Measurements from ENCODE around the gene CLEC3B. TPM values are rescaled to one million over a fixed set of nuclear protein-coding genes. Genes with fewer than 3 reads are reported as not detected.
"Not testable (repeated sequence)": the region's sequence is repeated elsewhere in the genome, so short reads cannot be mapped to it uniquely, and the experiment has no call there.

CLEC3B gene
- polyA plus RNA-seq, 1 donor from 2014 or later = not detected

DNA sequence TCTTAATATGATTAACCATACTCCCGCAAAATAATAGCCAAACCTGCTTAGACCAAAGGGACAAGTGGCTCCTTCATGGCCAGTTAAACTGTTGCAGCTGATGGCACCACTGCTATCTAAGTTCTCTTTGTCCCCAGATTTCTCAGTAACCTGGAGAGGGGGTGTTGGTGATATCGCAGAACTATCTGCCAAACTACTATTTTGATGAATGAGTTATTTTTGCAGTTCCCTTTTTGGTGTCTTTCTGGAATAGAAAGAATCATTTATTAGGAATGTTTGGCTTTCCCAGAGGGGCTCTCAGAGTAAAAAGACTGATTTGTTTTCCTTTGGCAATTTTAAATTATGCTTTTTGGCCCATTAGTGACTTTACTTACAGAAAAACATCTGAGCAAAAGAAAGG, 33.0 kb downstream of the CLEC3B start:
- H3K36me3 Mint-ChIP-seq = no peaks in the 10 kb centered on the region

DNA sequence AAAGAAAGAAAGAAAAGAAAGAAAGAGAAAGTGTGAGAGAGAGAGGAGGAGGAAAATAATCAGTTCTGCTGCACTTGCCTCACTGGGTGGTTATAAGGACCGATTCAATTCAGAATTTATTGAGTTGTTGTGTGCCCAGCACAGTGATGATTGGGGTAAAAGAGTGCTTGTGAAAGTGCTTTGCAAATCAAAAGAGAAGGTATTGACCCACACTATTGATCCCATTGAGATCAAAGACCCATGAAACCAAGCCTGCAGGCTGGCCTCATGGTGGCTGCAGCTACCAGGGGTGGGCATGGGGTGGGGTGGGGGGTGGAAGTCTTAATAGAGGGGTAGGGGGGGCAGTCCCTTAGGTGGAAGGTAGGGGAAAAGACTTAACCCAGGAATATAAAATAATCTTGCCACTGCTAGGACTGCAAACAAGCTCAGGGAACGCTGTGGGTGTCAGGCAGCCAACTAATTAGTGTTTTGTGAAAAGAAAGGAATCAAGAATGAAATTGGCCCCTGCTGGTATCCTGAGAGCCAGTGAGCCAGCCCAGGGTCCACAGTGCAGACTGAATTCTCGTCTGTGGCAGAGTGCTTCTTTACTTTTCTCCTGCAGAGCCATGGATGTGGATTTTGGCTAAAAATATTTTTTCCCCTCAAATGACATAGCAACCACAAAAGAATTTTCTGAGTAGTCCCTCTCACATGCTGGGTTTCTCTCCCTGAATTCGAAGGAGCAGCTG, 34.2 kb downstream of the CLEC3B start:
- peaks cover 0 to 7% (median 5%) of the 10 kb centered on the region in 3 donors for H3K4me1 Mint-ChIP-seq
- no peaks in the 10 kb centered on the region for H3K9me3 Mint-ChIP-seq
- H3K27me3 Mint-ChIP-seq = peaks cover 14% of the 10 kb centered on the region
- H3K27ac Mint-ChIP-seq = no peak overlapping the region
- no peak overlapping the region for H3K4me3 Mint-ChIP-seq
- H3K36me3 Mint-ChIP-seq = no peaks in the 10 kb centered on the region

More for the DNA sequence above, 33.0 kb downstream of the CLEC3B start:
- H3K9me3 Mint-ChIP-seq = no peaks in the 10 kb centered on the region
- H3K4me1 Mint-ChIP-seq = peaks cover 0 to 5% (median 0%) of the 10 kb centered on the region in 3 donors
- H3K27ac Mint-ChIP-seq = no peak overlapping the region
- no peak overlapping the region for H3K4me3 Mint-ChIP-seq
- peaks cover 8% of the 10 kb centered on the region for H3K27me3 Mint-ChIP-seq

DNA sequence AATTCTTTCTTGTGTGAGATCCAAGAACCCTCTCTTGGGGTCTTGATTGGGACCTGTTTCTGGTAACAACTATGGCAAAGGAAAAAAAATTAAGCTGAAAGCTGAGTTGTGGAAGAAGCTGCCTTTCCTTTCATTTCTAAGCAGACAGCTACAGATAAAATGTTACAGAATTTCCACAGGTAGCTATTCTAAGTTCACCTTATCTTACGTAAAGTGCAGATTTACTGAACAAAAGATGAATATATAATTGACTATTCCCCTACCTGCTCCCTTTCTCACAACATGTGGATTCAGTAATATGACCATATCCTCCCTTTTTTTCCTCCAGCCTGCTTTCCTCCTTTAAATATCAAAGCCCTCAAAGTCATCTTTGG, 36.6 kb downstream of the CLEC3B start:
- Mint-ChIP-seq H3K4me3 (no peak overlapping the region), H3K9me3 (no peaks in the 10 kb centered on the region), H3K36me3 (peaks cover 2% of the 10 kb centered on the region), H3K4me1 (peaks cover 0 to 7% (median 6%) of the 10 kb centered on the region in 3 donors), H3K27ac (peak overlapping the region in 1 of 3 donors; percentile 65), H3K27me3 (peaks cover 18% of the 10 kb centered on the region)

DNA sequence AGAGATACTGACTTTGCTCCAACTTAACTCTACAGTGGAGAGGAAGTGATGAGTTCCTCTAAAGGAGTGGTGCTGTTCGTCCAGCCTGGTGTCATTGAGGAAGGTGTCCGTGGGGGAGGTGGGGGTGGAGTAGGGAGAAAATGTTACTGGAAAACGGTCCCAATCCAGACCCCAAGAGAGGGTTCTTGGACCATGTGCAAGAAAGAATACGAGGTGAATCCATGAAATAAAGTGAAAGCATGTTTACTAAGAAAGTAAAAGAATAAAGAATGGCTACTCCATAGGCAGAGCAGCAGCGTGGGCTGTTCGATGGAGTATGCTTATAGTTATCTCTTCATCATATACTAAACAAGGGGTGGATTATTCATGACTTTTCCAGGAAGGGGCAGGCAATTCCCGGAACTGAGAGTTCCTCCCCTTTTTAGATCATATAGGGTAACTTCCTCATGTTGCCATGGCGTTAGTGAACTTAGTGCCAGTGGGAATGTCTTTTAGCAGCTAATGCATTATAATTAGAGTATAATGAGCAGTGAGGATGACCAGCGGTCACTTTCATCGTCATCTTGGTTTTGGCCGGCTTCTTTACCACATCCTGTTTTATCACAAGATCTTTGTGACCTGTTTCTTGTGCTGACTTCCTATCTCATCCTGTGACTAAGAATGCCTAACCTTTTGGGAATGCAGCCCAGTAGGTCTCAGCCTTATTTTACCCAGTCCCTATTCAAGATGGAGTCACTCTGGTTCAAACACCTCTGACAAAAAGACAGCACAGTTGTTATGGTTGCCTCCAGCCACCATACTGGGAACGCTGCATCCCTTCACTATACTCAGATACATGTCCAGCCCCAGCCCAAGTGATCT, 38.6 kb downstream of the CLEC3B start:
- Mint-ChIP-seq H3K27ac (peak overlapping the region in 1 of 3 donors; percentile 21), H3K4me1 (peaks cover 0 to 7% (median 6%) of the 10 kb centered on the region in 3 donors), H3K4me3 (no peak overlapping the region), H3K27me3 (peaks cover 13% of the 10 kb centered on the region), H3K9me3 (no peaks in the 10 kb centered on the region), H3K36me3 (peaks cover 2% of the 10 kb centered on the region)

DNA sequence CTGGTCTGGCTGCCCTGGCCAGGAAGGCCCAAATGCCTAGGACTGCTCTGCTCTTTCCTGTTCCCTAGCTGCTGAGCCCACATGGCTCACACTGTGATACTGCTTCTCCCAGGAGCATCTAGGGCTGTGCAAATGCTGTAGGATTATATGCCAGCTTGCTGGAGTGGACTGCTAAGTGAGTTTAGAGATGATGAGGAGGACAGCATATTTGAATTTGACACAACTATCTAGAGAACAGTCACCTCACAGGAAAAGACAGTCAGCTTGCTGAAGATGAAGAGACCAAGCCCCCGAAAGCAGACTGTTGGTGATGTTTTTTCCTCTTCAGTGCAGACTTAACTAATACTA, 39.2 kb downstream of the CLEC3B start:
- no peak overlapping the region for H3K4me3 Mint-ChIP-seq
- peaks cover 2% of the 10 kb centered on the region for H3K36me3 Mint-ChIP-seq
- peaks cover 0 to 7% (median 4%) of the 10 kb centered on the region in 3 donors for H3K4me1 Mint-ChIP-seq
- H3K27ac Mint-ChIP-seq = no peak overlapping the region
- peaks cover 13% of the 10 kb centered on the region for H3K27me3 Mint-ChIP-seq
- no peaks in the 10 kb centered on the region for H3K9me3 Mint-ChIP-seq

DNA sequence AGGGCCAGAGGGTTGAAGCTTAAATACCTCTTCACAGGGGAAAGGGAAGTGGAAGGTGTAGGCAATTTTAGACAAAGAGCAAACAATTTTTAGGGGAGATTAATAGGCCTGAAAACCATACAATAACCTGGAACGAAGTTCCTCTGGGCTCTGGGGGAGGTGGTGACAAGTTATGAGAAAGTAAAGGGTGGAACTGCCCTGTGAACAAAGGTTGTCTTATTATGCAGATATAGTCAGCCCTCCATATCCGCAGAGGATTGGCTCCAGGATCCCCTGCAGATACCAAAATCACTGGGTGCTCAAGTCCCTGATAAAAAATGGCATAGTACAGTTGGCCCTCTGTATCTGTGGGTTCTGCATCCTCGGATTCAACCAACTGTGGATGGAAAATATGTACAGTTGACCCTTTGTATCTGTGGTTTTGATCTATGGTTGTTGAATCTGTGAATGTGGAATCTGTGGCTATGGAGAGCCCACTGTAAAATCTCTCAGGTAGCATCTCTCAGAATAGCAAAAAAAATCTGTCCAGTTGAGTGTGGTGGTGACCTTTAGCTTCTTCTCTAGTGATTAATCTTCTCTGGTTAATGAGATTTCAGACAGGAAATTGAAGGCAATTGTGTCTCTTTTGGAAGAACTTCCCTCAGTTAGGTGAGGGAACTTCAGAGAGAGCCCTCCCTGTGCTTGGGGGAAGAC, 40.2 kb downstream of the CLEC3B start:
- Mint-ChIP-seq H3K9me3 (no peaks in the 10 kb centered on the region), H3K36me3 (peaks cover 2% of the 10 kb centered on the region), H3K27ac (no peak overlapping the region), H3K4me1 (peaks cover 0 to 7% (median 4%) of the 10 kb centered on the region in 3 donors), H3K4me3 (no peak overlapping the region), H3K27me3 (peaks cover 13% of the 10 kb centered on the region)

DNA sequence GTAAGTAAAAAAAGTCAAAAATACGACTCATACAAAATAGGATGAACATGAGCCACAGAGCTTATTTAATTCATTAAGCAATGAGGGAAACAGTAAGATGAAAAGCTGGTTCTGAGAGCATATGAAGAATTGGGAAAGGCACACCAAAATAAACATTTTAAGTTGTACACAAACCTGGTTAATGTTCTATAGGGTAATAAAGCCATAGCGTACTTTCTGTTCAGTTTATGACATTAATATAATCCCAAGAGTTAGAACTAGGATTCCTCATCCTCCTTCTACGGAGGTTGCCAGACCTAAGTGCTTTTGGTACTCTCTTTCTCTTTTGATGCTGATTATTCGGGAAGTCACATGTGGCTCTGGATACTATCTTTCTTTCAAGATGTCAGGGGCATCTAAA, 41.4 kb downstream of the CLEC3B start:
- Mint-ChIP-seq H3K4me1 (peaks cover 0 to 7% (median 2%) of the 10 kb centered on the region in 3 donors), H3K4me3 (no peak overlapping the region), H3K9me3 (no peaks in the 10 kb centered on the region), H3K27ac (no peak overlapping the region), H3K36me3 (peaks cover 2% of the 10 kb centered on the region), H3K27me3 (peaks cover 11% of the 10 kb centered on the region)

DNA sequence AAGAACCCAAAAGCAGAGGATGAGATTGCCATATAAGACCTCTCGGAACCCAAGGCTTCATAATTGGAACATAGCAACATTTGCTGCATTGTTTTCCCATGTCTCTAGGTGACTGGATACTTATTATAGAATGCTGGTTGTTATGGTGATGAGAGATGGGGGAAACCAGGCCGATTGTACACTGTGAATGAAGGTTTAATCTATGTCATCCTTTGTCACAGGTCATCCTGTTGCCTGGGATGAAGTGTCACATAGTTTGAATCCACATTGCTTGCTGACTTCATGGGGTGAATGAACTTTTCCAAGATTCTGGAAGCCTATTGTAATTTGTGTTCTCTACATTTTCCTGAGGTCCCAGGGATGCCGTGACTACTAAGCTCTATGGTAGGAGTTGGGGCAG, 41.8 kb downstream of the CLEC3B start:
- H3K27ac Mint-ChIP-seq = no peak overlapping the region
- H3K27me3 Mint-ChIP-seq = peaks cover 13% of the 10 kb centered on the region
- no peak overlapping the region for H3K4me3 Mint-ChIP-seq
- H3K4me1 Mint-ChIP-seq = peaks cover 0 to 7% (median 2%) of the 10 kb centered on the region in 3 donors
- peaks cover 4% of the 10 kb centered on the region for H3K36me3 Mint-ChIP-seq
- H3K9me3 Mint-ChIP-seq = no peaks in the 10 kb centered on the region

DNA sequence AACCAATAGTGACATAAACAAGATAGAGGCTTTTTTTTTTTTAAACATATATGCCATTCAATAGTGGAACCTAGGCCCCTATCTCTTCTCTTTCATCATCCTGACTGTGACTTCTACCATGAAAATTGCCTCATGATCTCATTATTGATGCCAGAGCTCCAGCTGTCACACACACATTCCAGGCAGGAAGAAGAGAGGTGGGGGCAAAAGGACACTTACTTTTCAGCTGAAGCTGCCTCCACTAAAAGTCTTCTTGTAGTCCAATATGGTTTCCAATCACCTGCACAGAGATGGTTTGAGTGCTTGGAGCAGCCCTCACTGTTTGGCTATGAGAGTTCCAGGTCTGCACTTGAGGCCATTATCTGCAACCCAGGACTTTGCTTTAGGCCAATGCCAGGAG, 45.0 kb downstream of the CLEC3B start:
- Mint-ChIP-seq H3K27ac (no peak overlapping the region), H3K27me3 (peaks cover 10% of the 10 kb centered on the region), H3K4me1 (peaks cover 0 to 2% (median 0%) of the 10 kb centered on the region in 3 donors), H3K36me3 (peaks cover 2% of the 10 kb centered on the region), H3K9me3 (no peaks in the 10 kb centered on the region), H3K4me3 (no peak overlapping the region)

DNA sequence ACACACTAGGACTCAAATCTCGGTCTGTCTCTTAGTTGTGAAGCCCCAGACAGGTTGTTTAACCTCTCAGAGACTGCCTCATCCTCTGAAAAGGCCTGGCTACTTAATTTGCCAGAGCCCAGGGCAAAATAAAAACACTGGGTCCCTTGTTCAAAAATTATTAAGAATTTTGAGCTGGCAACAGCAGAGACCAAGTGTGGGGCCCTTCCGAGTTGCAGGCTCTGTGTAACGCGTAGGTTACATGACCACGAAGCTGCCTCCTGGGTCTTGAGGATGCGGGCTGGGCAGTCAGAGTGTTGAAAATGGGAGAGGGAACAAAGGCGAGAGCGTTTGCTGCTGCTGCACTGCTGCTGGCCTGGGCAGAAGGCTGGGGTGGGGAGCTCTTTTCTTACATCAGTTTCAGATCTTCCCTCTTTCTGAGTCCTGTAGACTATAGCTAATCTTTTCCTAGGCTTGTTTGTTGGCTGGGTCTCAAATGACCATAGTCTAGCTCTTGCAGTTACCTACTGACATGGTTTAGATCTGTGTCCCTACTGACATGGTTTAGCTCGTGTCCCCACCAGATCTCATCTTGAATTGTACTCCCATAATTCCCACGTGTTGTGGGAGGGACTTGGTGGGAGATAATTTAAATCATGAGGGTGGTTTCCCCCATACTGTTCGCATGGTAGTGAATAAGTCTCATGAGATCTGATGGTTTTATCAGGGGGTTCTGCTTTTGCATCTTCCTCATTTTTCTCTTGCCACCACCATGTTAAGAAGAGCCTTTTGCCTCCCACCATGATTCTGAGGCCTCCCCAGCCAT, 49.9 kb downstream of the CLEC3B start:
- no peak overlapping the region for H3K4me3 Mint-ChIP-seq
- H3K36me3 Mint-ChIP-seq = peaks cover 2% of the 10 kb centered on the region
- H3K9me3 Mint-ChIP-seq = no peaks in the 10 kb centered on the region
- H3K4me1 Mint-ChIP-seq = no peaks in the 10 kb centered on the region
- H3K27ac Mint-ChIP-seq = no peak overlapping the region
- peaks cover 11% of the 10 kb centered on the region for H3K27me3 Mint-ChIP-seq

DNA sequence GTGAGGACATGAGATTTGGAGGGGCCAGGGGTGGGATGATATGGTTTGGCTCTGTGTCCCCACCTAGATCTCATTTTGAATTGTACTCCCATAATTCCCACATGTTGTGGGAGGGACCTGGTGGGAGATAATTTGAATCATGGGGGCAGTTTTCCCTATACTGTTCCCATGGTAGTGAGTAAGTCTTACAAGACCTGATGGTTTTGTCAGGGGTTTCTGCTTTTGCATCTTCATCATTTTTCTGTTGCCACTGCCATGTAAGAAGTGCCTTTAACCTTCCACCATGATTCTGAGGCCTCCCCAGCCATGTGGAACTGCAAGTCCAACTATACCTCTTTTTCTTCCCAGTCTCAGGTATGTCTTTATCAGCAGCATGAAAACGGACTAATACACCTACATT, 52.2 kb downstream of the CLEC3B start:
- not testable (repeated sequence) for H3K4me3 Mint-ChIP-seq, H3K4me1 Mint-ChIP-seq, H3K36me3 Mint-ChIP-seq, H3K27ac Mint-ChIP-seq, H3K9me3 Mint-ChIP-seq
- H3K27me3 Mint-ChIP-seq = peaks cover 10% of the 10 kb centered on the region

DNA sequence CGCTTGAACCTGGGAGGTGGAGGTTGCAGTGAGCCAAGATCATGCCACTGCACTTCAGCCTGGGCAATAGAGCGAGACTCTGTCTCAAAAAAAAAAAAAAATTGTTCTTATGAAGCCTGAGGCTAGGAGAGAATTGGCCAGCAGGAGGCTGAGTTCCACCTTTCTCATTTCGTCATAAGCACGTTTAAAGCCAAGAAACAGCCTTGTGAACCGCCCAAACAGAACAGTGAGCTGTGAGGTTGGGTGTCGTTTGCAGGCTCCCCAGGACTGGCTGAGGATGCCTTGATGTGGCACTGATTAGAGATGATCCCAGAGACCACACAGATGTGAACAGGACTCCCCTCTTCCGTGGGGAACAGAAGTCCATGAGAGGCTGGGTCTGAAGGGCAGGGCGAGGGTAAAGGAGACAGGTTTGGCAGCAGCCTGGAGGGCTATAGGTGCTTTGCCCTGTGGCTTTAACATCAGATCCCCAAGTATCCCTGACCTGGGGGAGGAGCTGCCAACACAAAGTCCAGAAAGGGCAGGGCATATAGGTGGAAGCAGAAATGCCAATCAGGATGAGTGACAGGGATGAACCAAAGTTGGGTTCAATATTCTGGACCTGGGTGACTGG, 52.9 kb downstream of the CLEC3B start:
- no peaks in the 10 kb centered on the region for H3K4me1 Mint-ChIP-seq
- no peaks in the 10 kb centered on the region for H3K9me3 Mint-ChIP-seq
- no peak overlapping the region for H3K4me3 Mint-ChIP-seq
- peaks cover 9% of the 10 kb centered on the region for H3K27me3 Mint-ChIP-seq
- no peak overlapping the region for H3K27ac Mint-ChIP-seq
- no peaks in the 10 kb centered on the region for H3K36me3 Mint-ChIP-seq

DNA sequence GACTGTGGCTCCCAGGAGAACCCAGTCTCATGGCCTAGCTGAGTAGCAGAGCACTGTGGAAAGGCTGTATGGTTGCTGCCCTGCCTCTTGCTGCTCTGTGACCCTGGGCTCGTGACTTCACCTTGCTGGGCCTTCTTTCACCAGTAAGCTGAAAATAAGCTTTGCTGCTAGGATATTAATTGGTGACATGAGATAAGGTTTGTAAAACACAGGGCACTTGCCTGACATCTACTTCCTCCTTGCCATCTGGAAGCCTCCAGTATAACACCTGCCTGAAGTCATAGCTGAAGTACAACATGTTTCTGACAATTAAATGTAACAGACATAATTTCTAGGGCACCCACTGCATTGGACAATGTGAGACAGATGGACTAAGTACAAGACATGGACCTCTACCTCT, 53.6 kb downstream of the CLEC3B start:
- H3K27ac Mint-ChIP-seq = no peak overlapping the region
- H3K9me3 Mint-ChIP-seq = no peaks in the 10 kb centered on the region
- no peaks in the 10 kb centered on the region for H3K36me3 Mint-ChIP-seq
- H3K4me1 Mint-ChIP-seq = no peaks in the 10 kb centered on the region
- H3K4me3 Mint-ChIP-seq = no peak overlapping the region
- peaks cover 6% of the 10 kb centered on the region for H3K27me3 Mint-ChIP-seq

DNA sequence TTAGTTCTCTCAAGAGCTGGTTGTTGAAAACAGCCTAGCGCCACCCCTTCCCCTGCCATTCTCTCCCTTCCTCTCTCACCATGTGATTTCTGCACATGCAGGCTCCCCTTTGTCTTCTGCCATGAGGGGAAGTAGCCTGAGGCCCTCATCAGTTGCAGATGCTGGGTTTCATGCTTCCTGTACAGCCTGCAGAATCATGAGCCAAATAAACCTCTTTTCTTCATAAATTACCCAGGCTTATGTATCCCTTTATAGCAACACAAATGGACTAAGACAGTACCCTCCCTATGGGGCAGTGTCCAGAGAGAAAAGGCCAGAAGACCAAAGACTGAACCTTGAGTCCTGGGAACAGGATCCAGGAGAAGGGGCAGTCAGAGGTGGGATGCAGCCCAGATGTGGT, 54.7 kb downstream of the CLEC3B start:
- H3K9me3 Mint-ChIP-seq = no peaks in the 10 kb centered on the region
- no peaks in the 10 kb centered on the region for H3K36me3 Mint-ChIP-seq
- no peak overlapping the region for H3K27ac Mint-ChIP-seq
- no peak overlapping the region for H3K4me3 Mint-ChIP-seq
- no peaks in the 10 kb centered on the region for H3K4me1 Mint-ChIP-seq
- H3K27me3 Mint-ChIP-seq = peaks cover 7% of the 10 kb centered on the region
